ENCODE measurements around the gene MAP1LC3C.

MAP1LC3C gene

GRCh38 chr1:241999026-241999425, at the start of gene MAP1LC3C:
Gene MAP1LC3C (minus strand): TSS chr1:241999098. CDS start chr1:241999008, 90 bp downstream.
- TF ChIP-seq LEF1 (IDR thresholded peaks at IDR 0.05; ENCODE audit: borderline replicate concordance) = no peak
- no peak for TF ChIP-seq FOXM1 (IDR thresholded peaks at IDR 0.05; ENCODE audit: borderline replicate concordance)
- no peak for TF ChIP-seq BHLHE40 (IDR thresholded peaks at IDR 0.05; ENCODE audit: borderline replicate concordance)
- TF ChIP-seq L3MBTL2 (conservative IDR thresholded peaks at IDR 0.05) = no peak
- TF ChIP-seq ELF4 (IDR thresholded peaks at IDR 0.05) = no peak
- TF ChIP-seq CTBP1 (IDR thresholded peaks at IDR 0.05; ENCODE audit: borderline replicate concordance) = no peak
- no peak for TF ChIP-seq ARNT (IDR thresholded peaks at IDR 0.05)
- no peak for TF ChIP-seq ZNF384 (IDR thresholded peaks at IDR 0.05)
- TF ChIP-seq TARDBP (IDR thresholded peaks at IDR 0.05) = no peak
- no peak for TF ChIP-seq FOXA1 (IDR thresholded peaks at IDR 0.05)
- TF ChIP-seq NFRKB (IDR thresholded peaks at IDR 0.05) = no peak
- no peak for TF ChIP-seq SP1 (IDR thresholded peaks at IDR 0.05)
- no peak for TF ChIP-seq PKNOX1 (IDR thresholded peaks at IDR 0.05)
- no peak for TF ChIP-seq FOXK2 (IDR thresholded peaks at IDR 0.05)
- TF ChIP-seq SUZ12 (IDR thresholded peaks at IDR 0.05) = no peak
- TF ChIP-seq HDGF (IDR thresholded peaks at IDR 0.05; ENCODE audit: borderline replicate concordance) = no peak
- POLR2A ChIA-PET = interaction anchor here (1.0 kb wide), 1 partner anchor 9 kb away, joined by 4 read pairs; no protein-coding TSS in a partner anchor
- DNase-seq (ENCODE audit: extremely low spot score) = no peak
- CTCF ChIA-PET = interaction anchor here (0.6 to 1.5 kb wide), 12 partner anchors 8 to 160 kb away, joined by 3 to 7 read pairs (median 4); no protein-coding TSS in a partner anchor

- ChIA-PET POLR2A (no interaction called here), CTCF (no interaction called here)
- no peak for DNase-seq (ENCODE audit: extremely low spot score)
- TF ChIP-seq PKNOX1 (IDR thresholded peaks at IDR 0.05) (no peak), FOXK2 (IDR thresholded peaks at IDR 0.05) (no peak), ZNF384 (IDR thresholded peaks at IDR 0.05) (no peak), L3MBTL2 (conservative IDR thresholded peaks at IDR 0.05) (no peak), SP1 (IDR thresholded peaks at IDR 0.05) (no peak), ARNT (IDR thresholded peaks at IDR 0.05) (no peak), BHLHE40 (IDR thresholded peaks at IDR 0.05; ENCODE audit: borderline replicate concordance) (no peak), SUZ12 (IDR thresholded peaks at IDR 0.05) (no peak), FOXM1 (IDR thresholded peaks at IDR 0.05; ENCODE audit: borderline replicate concordance) (no peak), FOXA1 (IDR thresholded peaks at IDR 0.05) (no peak), CTBP1 (IDR thresholded peaks at IDR 0.05; ENCODE audit: borderline replicate concordance) (no peak), HDGF (IDR thresholded peaks at IDR 0.05; ENCODE audit: borderline replicate concordance) (no peak), ELF4 (IDR thresholded peaks at IDR 0.05) (no peak), TARDBP (IDR thresholded peaks at IDR 0.05) (no peak), NFRKB (IDR thresholded peaks at IDR 0.05) (no peak), LEF1 (IDR thresholded peaks at IDR 0.05; ENCODE audit: borderline replicate concordance) (no peak)
Observed at GRCh38 chr1:242043165-242043564, 44.3 kb upstream of the MAP1LC3C start.

- ChIA-PET POLR2A (no interaction called here), CTCF (no interaction called here)
- DNase-seq (ENCODE audit: extremely low spot score) = no peak
- no peak for TF ChIP-seq SUZ12 (IDR thresholded peaks at IDR 0.05)
- TF ChIP-seq ARNT (IDR thresholded peaks at IDR 0.05) = no peak
- no peak for TF ChIP-seq FOXA1 (IDR thresholded peaks at IDR 0.05)
Observed at GRCh38 chr1:242034392-242034791, 35.5 kb upstream of the MAP1LC3C start.

GRCh38 chr1:242033447-242033846, 34.5 kb upstream of the MAP1LC3C start:
- no peak for DNase-seq (ENCODE audit: extremely low spot score)
- TF ChIP-seq ZNF384 (IDR thresholded peaks at IDR 0.05) (no peak), PKNOX1 (IDR thresholded peaks at IDR 0.05) (no peak), CTBP1 (IDR thresholded peaks at IDR 0.05; ENCODE audit: borderline replicate concordance) (no peak), ELF4 (IDR thresholded peaks at IDR 0.05) (no peak), FOXM1 (IDR thresholded peaks at IDR 0.05; ENCODE audit: borderline replicate concordance) (no peak), SP1 (IDR thresholded peaks at IDR 0.05) (no peak), TARDBP (IDR thresholded peaks at IDR 0.05) (no peak), NFRKB (IDR thresholded peaks at IDR 0.05) (no peak), LEF1 (IDR thresholded peaks at IDR 0.05; ENCODE audit: borderline replicate concordance) (no peak), SUZ12 (IDR thresholded peaks at IDR 0.05) (no peak), FOXK2 (IDR thresholded peaks at IDR 0.05) (no peak), BHLHE40 (IDR thresholded peaks at IDR 0.05; ENCODE audit: borderline replicate concordance) (no peak), FOXA1 (IDR thresholded peaks at IDR 0.05) (no peak), ARNT (IDR thresholded peaks at IDR 0.05) (no peak), L3MBTL2 (conservative IDR thresholded peaks at IDR 0.05) (no peak), HDGF (IDR thresholded peaks at IDR 0.05; ENCODE audit: borderline replicate concordance) (no peak)
- CTCF ChIA-PET = no interaction called here
- POLR2A ChIA-PET = no interaction called here

GRCh38 chr1:242030071-242030470, 31.2 kb upstream of the MAP1LC3C start:
- POLR2A ChIA-PET = no interaction called here
- DNase-seq (ENCODE audit: extremely low spot score) = no peak
- TF ChIP-seq ZNF384 (IDR thresholded peaks at IDR 0.05) (no peak), SP1 (IDR thresholded peaks at IDR 0.05) (no peak), ELF4 (IDR thresholded peaks at IDR 0.05) (no peak), CTBP1 (IDR thresholded peaks at IDR 0.05; ENCODE audit: borderline replicate concordance) (no peak), BHLHE40 (IDR thresholded peaks at IDR 0.05; ENCODE audit: borderline replicate concordance) (no peak), L3MBTL2 (conservative IDR thresholded peaks at IDR 0.05) (no peak), HDGF (IDR thresholded peaks at IDR 0.05; ENCODE audit: borderline replicate concordance) (no peak), PKNOX1 (IDR thresholded peaks at IDR 0.05) (no peak), NFRKB (IDR thresholded peaks at IDR 0.05) (no peak), SUZ12 (IDR thresholded peaks at IDR 0.05) (no peak), ARNT (IDR thresholded peaks at IDR 0.05) (no peak), FOXK2 (IDR thresholded peaks at IDR 0.05) (no peak), FOXA1 (IDR thresholded peaks at IDR 0.05) (no peak), LEF1 (IDR thresholded peaks at IDR 0.05; ENCODE audit: borderline replicate concordance) (no peak), FOXM1 (IDR thresholded peaks at IDR 0.05; ENCODE audit: borderline replicate concordance) (no peak), TARDBP (IDR thresholded peaks at IDR 0.05) (no peak)
- CTCF ChIA-PET = no interaction called here

Measured in HEK293T (cell line).